Mucosa of gallbladder (tissue), 1 donor: ENCODE data around the gene PCDHGA8. TPM values are rescaled to one million over a fixed set of nuclear protein-coding genes. Genes with fewer than 3 reads are reported as not detected.
"Not testable (repeated sequence)": the region's sequence is repeated elsewhere in the genome, so short reads cannot be mapped to it uniquely, and the experiment has no call there.

ENCODE experiments used
- DNase-seq: peaks from one replicate; pipeline ENCODE4 v3.0.0-alpha.2; 2020; ENCODE audit warnings: low spot score
- total RNA-seq: library from RNA; stranded (reverse); gene quantifications from one replicate; pipeline ENCODE4 v1.2.1, GENCODE V29; 2021
- donor health status: DM: no; HTN: no; CAD: no.

Gene PCDHGA8
- total RNA-seq: 1.9 TPM

DNA sequence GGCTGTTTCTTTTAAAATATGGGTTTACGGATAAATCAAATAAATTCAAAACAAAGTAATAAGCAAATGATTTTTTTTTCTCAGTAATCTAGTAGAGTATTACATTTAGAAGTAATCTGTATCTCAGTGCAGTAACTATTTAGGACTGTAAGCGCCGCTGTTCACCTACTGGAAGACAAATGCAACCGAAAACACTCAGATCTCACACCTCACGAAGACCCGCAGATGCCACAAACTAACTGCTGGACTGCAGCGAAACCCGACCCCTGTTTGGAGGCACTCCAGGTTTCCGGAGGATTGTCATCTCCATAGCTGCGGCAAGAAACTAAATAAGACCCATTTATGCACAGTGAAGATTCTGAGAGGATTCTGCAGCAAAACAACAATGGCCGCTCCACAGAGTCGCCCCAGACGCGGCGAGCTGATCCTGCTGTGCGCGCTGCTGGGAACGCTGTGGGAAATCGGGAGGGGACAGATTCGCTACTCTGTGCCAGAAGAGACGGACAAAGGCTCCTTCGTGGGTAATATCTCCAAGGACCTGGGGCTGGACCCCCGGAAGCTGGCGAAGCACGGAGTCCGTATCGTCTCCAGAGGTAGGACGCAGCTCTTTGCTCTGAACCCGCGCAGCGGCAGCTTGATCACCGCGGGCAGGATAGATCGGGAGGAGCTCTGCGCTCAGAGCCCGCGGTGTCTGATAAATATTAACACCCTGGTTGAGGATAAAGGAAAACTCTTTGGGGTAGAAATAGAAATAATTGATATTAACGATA is at the start of gene PCDHGA8:
Gene PCDHGA8 (plus strand): TSS at position 205 of the 770 bp plus-strand sequence. CDS start 181 bp downstream, at position 386.
- DNase-seq: no peak

DNA sequence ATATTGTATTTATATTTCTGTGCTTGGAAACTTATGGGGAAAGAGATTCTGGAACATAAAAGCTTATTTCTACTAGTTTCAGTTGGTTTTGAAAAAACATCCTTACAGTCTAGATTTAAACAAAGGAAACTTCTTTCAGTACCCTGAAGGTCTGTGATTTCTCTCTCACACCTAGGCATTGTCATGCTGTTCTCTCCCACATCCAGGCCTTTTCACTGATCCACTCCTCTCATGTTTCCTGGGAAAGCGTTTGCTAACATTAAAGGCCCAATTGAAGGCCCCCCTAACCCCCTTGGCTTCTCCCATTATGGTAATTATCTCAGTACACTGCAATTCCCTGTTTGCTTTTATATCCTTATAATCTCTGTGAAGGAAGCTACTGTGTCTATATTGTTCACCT is 49.7 kb upstream of the PCDHGA8 start:
- no peak for DNase-seq

DNA sequence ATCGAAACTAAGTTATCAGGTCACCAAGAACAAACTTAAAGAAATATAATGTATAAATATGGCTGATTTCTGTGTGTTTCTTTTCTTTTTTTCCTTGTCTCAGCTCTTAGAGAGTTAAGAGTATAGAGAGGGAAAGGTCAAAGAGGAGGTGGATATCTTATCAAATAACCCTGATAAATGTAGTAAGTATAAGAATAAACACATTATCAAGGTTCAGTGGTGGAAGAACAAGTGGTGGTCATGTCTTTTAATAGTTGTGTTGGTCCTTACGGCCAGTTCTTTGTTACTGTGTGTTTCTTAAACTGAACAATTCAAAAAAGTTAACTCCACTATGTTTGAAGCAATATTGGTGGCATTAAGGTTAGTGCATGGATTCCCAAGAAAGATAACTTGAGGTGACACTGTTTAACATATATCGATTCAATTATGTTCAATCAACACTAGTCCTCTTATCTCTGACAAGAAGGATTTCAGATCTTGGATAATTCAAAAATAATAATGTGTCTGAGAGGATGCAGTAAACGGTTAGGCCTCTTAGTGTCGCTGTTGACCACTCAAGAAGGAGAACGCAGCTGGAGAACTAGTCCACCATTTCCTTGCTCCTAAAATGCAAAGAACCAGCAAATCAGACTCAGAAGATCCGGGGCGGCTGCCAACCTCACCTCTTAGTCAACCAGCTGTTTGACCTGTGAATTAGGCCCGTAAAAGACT is 49.0 kb upstream of the PCDHGA8 start, which contains the start of gene PCDHGA3:
Gene PCDHGA3 (plus strand): TSS at position 588 of the 711 bp plus-strand sequence. CDS start 205 bp downstream, outside the sequence.
- DNase-seq: no peak

DNA sequence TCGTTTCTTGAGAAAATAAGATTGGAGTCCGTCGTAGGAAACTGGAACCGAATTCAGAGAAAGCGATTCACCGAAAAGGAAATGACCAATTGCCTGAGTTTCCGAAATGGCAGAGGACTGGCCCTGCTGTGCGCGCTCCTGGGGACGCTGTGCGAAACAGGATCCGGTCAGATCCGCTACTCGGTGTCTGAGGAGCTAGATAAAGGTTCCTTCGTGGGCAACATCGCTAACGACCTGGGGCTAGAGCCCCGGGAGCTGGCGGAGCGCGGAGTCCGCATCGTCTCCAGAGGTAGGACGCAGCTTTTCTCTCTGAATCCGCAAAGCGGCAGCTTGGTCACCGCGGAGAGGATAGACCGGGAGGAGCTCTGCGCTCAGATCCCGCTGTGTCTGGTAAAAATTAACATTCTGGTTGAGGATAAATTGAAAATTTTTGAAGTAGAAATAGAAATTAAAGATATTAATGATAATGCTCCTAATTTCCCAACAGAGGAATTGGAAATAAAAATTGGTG is 48.4 kb upstream of the PCDHGA8 start:
- no peak for DNase-seq

DNA sequence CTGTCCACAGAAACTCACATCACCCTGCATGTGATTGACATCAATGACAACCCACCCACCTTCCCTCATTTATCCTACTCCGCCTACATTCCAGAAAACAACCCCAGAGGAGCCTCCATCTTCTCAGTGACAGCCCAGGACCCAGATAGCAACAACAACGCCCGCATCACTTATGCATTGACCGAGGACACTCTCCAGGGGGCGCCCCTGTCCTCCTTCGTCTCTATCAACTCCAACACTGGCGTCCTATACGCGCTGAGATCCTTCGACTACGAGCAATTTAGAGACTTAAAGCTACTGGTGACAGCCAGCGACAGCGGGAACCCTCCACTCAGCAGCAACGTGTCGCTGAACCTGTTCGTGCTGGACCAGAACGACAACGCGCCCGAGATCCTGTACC is 47.1 kb upstream of the PCDHGA8 start:
- DNase-seq: no peak

DNA sequence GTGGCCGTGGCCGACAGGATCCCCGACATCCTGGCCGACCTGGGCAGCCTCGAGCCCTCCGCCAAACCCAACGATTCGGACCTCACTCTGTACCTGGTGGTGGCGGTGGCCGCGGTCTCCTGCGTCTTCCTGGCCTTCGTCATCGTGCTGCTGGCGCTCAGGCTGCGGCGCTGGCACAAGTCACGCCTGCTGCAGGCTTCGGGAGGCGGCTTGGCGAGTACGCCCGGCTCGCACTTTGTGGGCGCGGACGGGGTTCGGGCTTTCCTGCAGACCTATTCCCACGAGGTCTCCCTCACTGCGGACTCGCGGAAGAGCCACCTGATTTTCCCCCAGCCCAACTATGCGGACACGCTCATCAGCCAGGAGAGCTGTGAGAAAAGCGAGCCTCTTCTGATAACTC is 46.4 kb upstream of the PCDHGA8 start:
- DNase-seq: not testable (repeated sequence)

DNA sequence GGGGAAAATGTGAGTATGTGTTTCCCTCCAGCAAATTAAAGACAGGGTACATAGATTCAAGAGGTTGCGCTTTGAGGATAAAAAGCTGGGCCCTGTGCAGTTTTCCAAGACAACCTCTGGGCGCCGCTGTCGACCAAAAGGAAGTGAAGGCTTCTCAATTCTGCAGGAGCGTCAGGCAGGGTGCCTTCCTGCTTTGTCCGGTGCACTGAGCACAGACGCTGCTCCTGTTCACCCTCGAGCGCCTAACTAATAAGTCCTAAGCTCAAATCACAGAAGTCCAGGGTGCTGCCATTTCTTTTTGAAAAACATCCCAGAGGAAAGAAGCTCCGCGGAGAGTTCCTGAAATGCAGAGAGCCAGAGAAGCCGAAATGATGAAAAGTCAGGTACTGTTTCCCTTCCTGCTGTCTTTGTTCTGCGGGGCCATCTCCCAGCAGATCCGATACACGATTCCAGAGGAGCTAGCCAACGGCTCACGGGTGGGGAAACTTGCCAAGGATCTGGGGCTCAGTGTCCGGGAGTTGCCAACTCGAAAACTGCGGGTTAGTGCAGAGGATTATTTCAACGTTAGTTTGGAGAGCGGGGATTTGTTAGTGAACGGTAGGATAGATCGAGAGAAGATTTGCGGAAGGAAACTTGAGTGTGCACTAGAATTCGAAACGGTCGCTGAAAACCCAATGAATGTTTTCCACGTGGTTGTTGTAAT is 42.4 kb upstream of the PCDHGA8 start, which contains the start of gene PCDHGB1:
Gene PCDHGB1 (plus strand): TSS at position 183 of the 703 bp plus-strand sequence. CDS start 162 bp downstream, at position 345.
- DNase-seq: no peak

DNA sequence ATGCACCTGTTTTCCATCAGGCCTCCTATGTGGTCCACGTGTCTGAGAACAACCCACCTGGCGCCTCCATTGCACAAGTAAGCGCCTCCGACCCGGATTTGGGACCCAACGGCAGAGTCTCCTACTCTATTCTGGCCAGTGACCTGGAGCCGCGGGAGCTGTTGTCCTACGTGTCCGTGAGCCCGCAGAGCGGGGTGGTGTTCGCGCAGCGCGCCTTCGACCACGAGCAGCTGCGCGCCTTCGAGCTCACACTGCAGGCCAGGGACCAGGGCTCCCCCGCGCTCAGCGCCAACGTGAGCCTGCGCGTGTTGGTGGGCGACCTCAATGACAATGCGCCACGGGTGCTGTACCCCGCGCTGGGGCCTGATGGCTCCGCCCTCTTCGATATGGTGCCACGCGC is 40.8 kb upstream of the PCDHGA8 start:
- no peak for DNase-seq

DNA sequence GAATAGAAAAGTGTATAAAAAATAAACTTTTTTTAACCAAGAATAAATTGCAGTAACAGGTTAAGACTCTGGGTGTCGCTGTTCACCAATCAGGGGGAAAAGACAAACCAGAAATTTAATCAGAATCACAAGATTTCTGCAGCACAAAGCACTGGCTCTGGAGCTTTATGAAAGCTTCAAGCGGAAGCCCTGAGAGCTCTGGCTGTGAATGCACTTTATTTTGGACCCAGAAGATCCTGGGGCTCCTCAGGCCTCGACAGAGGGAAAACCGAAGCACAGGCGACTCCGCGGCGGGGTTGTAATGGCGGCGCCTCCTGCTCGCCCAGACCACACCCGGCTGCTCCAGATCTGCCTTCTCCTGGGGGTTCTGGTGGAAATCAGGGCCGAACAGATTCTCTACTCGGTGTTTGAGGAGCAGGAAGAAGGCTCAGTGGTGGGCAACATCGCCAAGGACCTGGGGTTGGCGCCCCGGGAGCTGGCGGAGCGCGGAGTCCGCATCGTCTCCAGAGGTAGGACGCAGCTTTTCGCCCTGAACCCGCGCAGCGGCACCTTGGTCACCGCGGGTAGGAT is 37.4 kb upstream of the PCDHGA8 start, which contains the start of gene PCDHGA4:
Gene PCDHGA4 (plus strand): TSS at position 122 of the 570 bp plus-strand sequence. CDS start 87 bp downstream, at position 209.
- no peak for DNase-seq

DNA sequence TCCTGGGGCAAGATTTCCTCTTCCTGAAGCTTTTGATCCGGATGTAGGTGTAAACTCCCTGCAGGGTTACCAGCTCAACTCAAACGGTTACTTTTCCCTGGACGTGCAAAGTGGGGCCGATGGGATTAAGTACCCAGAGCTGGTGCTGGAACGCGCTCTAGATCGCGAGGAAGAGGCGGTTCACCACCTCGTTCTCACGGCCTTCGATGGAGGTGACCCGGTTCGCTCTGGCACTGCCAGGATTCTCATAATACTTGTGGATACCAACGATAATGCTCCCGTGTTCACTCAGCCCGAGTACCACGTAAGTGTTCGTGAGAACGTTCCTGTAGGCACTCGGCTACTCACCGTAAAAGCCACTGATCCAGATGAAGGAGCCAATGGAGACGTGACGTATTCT is 36.8 kb upstream of the PCDHGA8 start:
- no peak for DNase-seq

DNA sequence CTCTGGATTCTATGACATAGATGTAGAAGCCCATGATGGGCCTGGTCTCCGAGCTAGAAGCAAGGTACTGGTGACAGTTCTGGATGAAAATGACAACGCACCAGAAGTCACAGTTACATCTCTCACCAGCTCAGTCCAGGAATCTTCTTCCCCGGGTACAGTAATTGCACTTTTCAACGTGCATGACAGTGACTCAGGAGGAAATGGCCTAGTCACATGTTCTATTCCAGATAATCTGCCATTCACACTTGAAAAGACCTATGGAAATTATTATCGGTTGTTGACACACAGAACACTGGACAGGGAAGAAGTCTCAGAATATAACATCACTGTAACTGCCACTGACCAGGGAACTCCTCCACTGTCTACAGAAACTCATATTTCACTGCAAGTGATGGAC is 36.3 kb upstream of the PCDHGA8 start:
- no peak for DNase-seq

DNA sequence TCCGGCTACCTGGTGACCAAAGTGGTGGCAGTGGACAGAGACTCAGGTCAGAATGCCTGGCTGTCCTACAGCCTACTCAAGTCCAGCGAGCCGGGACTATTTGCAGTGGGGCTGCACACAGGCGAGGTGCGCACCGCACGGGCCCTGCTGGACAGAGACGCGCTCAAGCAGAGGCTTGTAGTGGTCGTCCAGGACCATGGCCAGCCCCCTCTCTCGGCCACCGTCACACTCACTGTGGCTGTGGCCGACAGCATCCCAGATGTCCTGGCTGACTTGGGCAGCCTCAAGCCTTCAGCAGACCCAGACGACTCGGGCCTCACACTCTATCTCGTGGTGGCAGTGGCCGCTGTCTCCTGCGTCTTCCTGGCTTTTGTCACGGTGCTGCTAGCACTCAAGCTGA is 35.5 kb upstream of the PCDHGA8 start:
- no peak for DNase-seq

DNA sequence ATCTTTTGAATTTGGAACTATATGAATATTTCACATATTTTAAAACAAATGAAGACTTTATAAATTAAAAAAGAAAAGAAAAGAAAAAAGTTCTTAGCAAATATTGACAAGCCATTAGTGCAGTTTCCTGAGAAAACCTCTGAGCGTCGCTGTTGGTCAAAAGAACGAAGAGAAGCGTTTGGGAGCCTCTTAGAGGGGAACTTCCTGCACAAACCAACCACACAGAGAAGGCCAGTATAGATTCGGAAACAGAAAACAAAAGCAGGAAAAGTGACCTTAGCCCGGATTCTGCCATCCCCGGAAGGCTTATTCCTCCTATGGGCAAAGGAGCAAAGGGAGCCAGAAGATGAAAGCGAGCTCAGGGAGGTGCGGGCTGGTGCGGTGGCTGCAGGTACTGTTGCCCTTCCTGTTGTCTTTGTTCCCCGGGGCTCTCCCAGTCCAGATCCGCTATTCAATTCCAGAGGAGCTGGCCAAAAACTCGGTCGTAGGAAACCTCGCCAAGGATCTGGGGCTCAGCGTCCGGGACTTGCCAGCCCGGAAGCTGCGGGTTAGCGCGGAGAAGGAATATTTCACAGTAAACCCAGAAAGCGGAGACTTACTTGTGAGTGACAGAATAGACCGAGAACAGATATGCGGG is 32.5 kb upstream of the PCDHGA8 start, which contains the start of gene PCDHGB2:
Gene PCDHGB2 (plus strand): TSS at position 205 of the 637 bp plus-strand sequence. CDS start 142 bp downstream, at position 347.
- no peak for DNase-seq

DNA sequence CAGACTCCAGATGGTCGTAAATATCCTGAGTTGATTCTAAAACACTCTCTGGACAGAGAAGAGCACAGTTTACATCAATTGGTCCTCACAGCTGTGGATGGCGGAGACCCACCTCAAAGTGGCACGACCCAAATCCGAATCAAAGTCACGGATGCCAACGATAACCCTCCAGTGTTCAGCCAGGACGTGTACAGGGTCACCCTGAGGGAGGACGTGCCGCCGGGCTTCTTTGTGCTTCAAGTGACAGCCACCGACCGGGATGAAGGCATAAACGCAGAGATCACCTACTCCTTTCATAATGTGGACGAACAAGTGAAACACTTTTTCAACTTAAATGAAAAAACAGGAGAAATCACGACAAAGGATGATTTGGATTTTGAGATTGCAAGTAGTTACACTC is 31.7 kb upstream of the PCDHGA8 start:
- no peak for DNase-seq

DNA sequence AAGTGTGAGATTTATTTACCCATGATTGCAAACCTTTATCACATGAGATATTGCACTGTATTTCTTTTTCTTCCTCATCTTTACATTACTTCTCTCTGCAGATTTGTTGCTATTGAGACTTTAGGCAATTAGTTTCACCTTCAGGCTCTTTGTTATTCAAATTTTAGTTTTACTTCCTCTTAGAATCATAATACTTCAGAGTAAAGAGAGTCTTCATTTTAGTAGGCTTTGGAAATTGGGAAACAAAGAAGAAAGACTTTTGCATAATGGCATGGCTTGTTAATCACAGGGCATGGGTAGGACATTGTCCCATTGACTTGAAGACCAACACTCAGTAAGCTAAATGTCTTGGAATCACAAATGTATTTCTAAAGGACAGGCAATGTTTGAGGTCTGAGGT is 29.7 kb upstream of the PCDHGA8 start:
- no peak for DNase-seq

DNA sequence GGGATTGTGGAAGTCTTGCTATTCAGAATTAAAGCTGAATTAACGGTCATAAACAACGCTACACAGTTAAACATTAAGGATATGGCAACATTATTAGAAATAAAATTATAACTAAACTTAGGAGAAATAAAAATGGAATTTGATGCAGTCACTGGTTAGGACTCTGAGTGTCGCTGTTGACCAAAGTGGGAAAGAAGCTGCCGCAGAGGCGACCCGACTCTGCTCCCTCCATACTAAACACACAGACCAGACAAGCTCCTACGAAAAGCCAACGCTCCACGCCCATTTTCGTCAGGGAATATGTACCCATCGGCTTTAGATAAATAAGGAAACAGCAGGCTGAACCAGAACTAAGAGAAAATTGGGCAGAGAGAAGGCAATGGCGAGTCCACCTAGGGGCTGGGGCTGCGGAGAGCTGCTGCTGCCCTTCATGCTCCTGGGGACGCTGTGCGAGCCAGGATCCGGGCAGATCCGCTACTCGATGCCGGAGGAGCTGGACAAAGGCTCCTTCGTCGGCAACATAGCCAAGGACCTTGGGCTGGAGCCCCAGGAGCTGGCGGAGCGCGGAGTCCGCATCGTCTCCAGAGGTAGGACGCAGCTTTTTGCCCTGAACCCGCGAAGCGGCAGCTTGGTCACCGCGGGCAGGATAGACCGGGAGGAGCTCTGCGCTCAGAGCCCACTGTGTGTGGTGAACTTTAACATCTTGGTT is 28.3 kb upstream of the PCDHGA8 start, which contains the start of gene PCDHGA5:
Gene PCDHGA5 (plus strand): TSS at position 211 of the 709 bp plus-strand sequence. CDS start 169 bp downstream, at position 380.
- no peak for DNase-seq

DNA sequence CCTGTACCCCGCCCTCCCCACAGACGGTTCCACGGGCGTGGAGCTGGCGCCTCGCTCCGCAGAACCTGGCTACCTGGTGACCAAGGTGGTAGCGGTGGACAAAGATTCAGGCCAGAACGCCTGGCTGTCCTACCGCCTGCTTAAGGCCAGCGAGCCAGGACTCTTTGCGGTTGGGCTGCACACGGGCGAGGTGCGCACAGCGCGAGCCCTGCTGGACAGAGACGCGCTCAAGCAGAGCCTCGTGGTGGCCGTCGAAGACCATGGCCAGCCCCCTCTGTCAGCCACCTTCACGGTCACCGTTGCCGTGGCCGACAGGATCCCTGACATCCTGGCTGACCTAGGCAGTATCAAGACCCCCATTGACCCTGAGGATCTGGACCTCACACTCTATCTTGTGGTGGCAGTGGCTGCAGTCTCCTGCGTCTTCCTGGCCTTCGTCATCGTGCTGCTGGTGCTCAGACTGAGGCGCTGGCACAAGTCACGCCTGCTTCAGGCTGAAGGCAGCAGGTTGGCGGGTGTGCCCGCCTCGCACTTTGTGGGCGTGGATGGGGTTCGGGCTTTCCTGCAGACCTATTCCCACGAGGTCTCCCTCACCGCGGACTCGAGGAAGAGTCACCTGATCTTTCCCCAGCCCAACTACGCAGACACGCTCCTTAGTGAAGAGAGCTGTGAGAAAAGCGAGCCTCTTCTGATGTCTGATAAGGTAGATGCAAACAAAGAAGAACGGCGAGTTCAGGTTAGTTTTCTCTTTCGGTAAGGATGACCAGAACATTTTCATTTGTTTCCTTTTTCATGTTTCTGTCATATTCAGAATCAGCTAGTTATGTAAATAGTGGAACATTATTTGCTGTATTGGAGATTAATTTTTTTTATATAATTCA is 26.2 kb upstream of the PCDHGA8 start:
- no peak for DNase-seq

DNA sequence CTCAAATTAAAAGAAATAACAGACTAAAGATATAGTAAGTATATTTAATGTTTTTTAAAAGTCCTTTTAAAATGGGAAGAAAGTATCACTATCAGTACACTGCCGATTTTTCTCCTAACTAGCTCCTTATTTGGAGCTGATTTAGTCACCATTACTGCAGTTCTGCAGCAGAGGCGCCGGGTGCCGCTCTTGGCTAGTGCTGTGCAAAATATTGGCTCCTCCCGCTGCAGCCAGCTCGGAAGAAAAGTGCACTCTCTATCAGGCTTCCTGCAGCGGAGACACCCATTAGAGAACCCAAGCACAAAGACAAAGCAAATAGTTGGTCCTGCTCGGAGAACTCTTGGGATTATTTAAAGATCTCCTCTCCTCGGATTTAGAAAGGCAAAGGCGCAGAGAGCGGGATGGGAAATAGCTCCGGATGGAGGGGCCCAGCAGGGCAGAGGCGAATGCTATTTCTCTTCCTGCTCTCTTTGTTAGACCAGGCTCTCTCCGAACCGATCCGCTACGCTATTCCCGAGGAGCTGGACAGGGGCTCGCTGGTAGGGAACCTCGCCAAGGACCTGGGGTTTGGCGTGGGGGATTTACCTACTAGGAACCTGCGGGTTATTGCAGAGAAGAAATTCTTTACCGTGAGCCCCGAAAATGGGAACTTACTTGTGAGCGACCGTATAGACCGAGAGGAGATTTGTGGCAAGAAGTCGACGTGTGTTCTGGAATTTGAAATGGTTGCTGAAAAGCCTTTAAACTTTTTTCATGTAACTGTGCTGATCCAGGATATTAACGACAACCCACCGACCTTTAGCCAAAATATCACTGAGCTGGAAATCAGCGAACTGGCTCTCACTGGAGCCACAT is 22.2 kb upstream of the PCDHGA8 start, which contains the start of gene PCDHGB3:
Gene PCDHGB3 (plus strand): TSS at position 249 of the 855 bp plus-strand sequence. CDS start 153 bp downstream, at position 402.
- no peak for DNase-seq
